ENCODE results near the gene SNRPF. TPM values are rescaled to one million over a fixed set of nuclear protein-coding genes. Genes with fewer than 3 reads are reported as not detected.
"Not testable (repeated sequence)": the region's sequence is repeated elsewhere in the genome, so short reads cannot be mapped to it uniquely, and the experiment has no call there.

The SNRPF gene
- polyA plus RNA-seq: 100 to 1,000 TPM in 1 of 2 donors, 10 to 100 TPM in 1; 43.4 to 100 TPM

DNA sequence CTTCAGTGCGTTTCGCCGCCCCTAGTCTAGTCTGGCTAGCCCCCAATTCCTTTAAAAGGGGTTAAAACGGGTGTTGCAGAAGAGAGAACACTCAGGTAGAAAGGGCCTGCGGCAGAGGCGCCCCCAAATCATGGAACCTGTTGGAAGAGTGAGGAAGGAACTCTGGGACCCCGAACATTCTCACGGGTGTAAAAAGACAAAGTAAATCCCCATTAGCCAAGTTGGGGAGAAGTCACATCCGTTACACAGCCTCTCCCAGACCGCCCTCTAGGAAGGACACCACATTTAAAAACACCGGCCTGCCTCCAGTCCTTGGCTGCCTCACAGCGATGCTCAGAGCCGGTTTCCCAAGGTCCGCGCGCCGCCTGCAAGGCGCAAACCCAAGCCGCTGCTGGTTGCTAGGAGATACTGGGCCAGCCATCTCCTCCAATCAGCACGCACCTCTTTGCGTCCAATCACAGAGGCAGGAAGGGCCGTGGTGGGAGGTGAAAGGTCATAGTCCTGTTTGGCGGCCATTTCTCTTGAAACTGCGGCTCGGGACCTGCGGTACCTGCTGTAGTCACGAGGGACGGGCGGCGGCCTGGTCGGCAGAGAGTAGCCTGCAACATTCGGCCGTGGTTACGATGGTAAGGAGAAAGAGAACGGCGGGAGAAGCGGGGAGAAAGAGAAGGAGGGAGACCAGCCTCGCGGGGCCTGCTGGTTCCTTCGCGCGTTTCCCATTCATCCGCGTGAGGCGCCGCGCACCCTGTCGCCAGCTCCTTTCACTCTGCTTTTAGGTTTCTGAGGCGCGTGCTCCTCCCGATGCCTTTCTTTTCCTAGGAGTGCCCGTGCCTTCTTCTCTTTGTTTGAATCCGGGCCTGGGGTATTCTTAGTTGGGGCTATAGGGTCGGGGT lies at the start of gene SNRPF:
TSS of gene SNRPF (plus strand) at position 502 of the 893 bp plus-strand sequence. CDS start at position 624, 122 bp downstream.
- Histone ChIP-seq H3K4me1 (ENCODE audit: control insufficient read depth in 2 of 2, insufficient read depth in 2 of 2, low read length in 1 of 2) (no peaks in the 10 kb centered on the region), H3K27me3 (ENCODE audit: control insufficient read depth in 1 of 2, insufficient read depth in 2 of 2, low read length in 2 of 2) (no peaks in the 10 kb centered on the region), H3K27ac (ENCODE audit: low read depth in 2 of 2, low read length in 1 of 2) (peak within 1 kb of the TSS; percentile 71 to 75), H3K4me3 (ENCODE audit: low read depth in 1 of 2, low read length in 2 of 2) (peak within 1 kb of the TSS; percentile 57 to 81), H3K9me3 (ENCODE audit: control insufficient read depth in 2 of 2, insufficient read depth in 1 of 2, low read depth in 1 of 2, low read length in 1 of 2) (no peaks in the 10 kb centered on the region), H3K36me3 (ENCODE audit: control insufficient read depth in 2 of 2, insufficient read depth in 2 of 2, low read length in 1 of 2) (peaks cover 2 to 4% of the 10 kb centered on the region in 2 donors)
- WGBS, 2 donors: 1% methylated on average over 54 of the region's 54 CpGs

DNA sequence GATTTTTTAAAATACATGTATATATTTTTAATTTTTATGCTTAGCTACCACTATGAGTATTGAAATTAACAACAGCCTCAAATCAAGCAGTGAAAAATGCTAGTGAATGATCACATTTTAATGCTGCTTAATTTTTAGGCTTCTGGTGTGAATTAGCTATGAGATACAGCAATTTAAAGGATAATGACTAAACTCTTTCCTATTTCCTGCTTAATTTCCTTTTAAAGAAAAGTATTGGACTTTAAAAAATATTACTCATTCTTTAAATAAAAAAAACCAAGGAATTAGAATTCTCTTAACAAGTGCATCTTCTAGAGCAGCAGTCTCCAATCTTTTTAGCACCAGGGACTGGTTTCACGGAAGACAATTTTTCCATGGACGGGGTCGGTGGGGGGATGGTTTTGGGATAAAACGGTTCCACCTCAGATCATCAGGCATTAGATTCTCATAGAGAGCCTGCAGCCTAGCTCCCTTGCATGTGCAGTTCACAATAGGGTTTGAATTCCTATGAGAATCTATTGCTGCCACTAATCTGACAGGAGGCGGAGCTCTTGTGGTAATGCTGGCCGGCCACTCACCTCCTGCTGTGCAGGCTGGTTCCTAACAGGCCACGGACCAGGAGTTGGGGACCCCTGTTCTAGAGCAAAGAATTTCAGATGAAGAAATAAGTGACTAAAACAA lies 49.6 kb upstream of the SNRPF start:
- Histone ChIP-seq H3K9me3 (ENCODE audit: control insufficient read depth in 2 of 2, insufficient read depth in 1 of 2, low read depth in 1 of 2, low read length in 1 of 2) (no peaks in the 10 kb centered on the region), H3K4me3 (ENCODE audit: low read depth in 1 of 2, low read length in 2 of 2) (no peak overlapping the region), H3K36me3 (ENCODE audit: control insufficient read depth in 2 of 2, insufficient read depth in 2 of 2, low read length in 1 of 2) (no peaks in the 10 kb centered on the region), H3K27me3 (ENCODE audit: control insufficient read depth in 1 of 2, insufficient read depth in 2 of 2, low read length in 2 of 2) (no peaks in the 10 kb centered on the region), H3K4me1 (ENCODE audit: control insufficient read depth in 2 of 2, insufficient read depth in 2 of 2, low read length in 1 of 2) (no peaks in the 10 kb centered on the region), H3K27ac (ENCODE audit: low read depth in 2 of 2, low read length in 1 of 2) (no peak overlapping the region)
- WGBS, 2 donors: 88 to 91% methylated on average over 7 of the region's 7 CpGs

DNA sequence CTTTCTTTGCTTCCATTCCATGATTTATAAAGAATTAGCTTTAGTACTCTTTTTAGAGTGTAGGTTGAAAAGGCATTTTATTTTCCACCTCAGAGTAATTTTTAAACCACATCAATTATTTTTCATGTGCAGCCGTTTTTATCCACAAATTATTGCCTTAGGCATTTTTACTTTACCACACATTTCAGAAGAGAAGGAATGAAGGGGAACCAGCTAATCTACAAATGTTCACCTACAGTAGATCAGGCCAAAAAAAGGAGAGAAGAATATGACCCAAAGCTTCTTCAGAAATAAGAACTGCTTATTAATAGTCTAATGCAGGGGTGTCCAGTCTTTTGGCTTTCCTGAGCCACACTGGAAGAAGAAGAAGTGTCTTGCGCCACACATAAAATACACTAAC lies 48.3 kb upstream of the SNRPF start:
- 60 to 73% methylated on average over 2 of the region's 2 CpGs for WGBS, 2 donors
- no peak overlapping the region for H3K4me3 ChIP-seq (ENCODE audit: low read depth in 1 of 2, low read length in 2 of 2)
- H3K9me3 ChIP-seq (ENCODE audit: control insufficient read depth in 2 of 2, insufficient read depth in 1 of 2, low read depth in 1 of 2, low read length in 1 of 2): no peaks in the 10 kb centered on the region
- no peaks in the 10 kb centered on the region for H3K36me3 ChIP-seq (ENCODE audit: control insufficient read depth in 2 of 2, insufficient read depth in 2 of 2, low read length in 1 of 2)
- no peaks in the 10 kb centered on the region for H3K27me3 ChIP-seq (ENCODE audit: control insufficient read depth in 1 of 2, insufficient read depth in 2 of 2, low read length in 2 of 2)
- H3K4me1 ChIP-seq (ENCODE audit: control insufficient read depth in 2 of 2, insufficient read depth in 2 of 2, low read length in 1 of 2): no peaks in the 10 kb centered on the region
- H3K27ac ChIP-seq (ENCODE audit: low read depth in 2 of 2, low read length in 1 of 2): no peak overlapping the region

DNA sequence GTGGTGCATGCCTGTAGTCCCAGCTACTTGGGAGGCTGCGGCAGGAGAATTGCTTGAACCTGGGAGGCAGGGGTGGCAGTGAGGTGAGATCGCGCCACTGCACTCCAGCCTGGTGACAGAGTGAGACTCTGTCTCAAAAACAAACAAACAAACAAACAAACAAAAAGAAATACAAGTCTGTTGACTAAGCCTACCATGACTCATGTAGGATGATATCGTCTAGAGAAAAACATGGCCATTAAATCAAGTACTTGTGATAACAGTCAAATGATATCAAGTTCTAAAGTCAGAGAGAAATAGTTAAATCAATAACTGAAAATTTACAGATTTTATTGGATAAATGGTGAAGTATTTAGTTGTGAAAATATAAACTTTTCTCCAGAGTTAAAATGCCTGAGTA lies 46.6 kb upstream of the SNRPF start:
- H3K27ac ChIP-seq (ENCODE audit: low read depth in 2 of 2, low read length in 1 of 2); H3K9me3 ChIP-seq (ENCODE audit: control insufficient read depth in 2 of 2, insufficient read depth in 1 of 2, low read depth in 1 of 2, low read length in 1 of 2); H3K4me1 ChIP-seq (ENCODE audit: control insufficient read depth in 2 of 2, insufficient read depth in 2 of 2, low read length in 1 of 2); H3K4me3 ChIP-seq (ENCODE audit: low read depth in 1 of 2, low read length in 2 of 2); H3K27me3 ChIP-seq (ENCODE audit: control insufficient read depth in 1 of 2, insufficient read depth in 2 of 2, low read length in 2 of 2); H3K36me3 ChIP-seq (ENCODE audit: control insufficient read depth in 2 of 2, insufficient read depth in 2 of 2, low read length in 1 of 2): not testable (repeated sequence)
- 89% methylated on average over 4 of the region's 4 CpGs for WGBS, 2 donors

DNA sequence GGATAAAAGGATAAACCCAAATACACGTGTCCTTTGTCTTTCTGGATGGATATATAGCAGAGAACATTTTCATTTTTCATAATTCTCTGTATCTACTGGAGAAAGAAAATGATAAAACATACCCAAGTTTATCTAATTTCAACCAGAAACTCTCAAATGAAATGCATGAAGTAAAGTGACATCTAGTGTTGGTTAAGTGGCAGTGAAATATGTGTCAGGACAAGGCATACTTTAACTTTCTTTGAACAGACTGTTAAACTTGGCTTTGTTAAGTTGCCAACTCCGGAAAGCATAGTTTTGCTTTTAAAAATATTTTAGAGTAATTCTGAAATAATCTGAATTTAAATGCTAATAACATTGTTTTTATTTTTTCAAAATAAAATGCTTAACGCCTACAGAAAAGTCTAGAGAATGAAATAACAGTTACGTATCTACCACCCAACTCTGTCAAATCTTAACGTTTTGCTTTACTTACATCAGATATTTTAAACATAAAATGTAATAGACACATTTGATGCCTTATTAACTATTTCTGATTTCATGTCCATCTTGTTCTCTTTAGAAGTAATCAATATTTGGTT lies 43.0 kb upstream of the SNRPF start:
- WGBS, 2 donors: 46 to 50% methylated on average over 5 of the region's 5 CpGs
- H3K27ac ChIP-seq (ENCODE audit: low read depth in 2 of 2, low read length in 1 of 2): no peak overlapping the region
- no peaks in the 10 kb centered on the region for H3K9me3 ChIP-seq (ENCODE audit: control insufficient read depth in 2 of 2, insufficient read depth in 1 of 2, low read depth in 1 of 2, low read length in 1 of 2)
- H3K4me1 ChIP-seq (ENCODE audit: control insufficient read depth in 2 of 2, insufficient read depth in 2 of 2, low read length in 1 of 2): no peaks in the 10 kb centered on the region
- no peaks in the 10 kb centered on the region for H3K36me3 ChIP-seq (ENCODE audit: control insufficient read depth in 2 of 2, insufficient read depth in 2 of 2, low read length in 1 of 2)
- no peaks in the 10 kb centered on the region for H3K27me3 ChIP-seq (ENCODE audit: control insufficient read depth in 1 of 2, insufficient read depth in 2 of 2, low read length in 2 of 2)
- no peak overlapping the region for H3K4me3 ChIP-seq (ENCODE audit: low read depth in 1 of 2, low read length in 2 of 2)

DNA sequence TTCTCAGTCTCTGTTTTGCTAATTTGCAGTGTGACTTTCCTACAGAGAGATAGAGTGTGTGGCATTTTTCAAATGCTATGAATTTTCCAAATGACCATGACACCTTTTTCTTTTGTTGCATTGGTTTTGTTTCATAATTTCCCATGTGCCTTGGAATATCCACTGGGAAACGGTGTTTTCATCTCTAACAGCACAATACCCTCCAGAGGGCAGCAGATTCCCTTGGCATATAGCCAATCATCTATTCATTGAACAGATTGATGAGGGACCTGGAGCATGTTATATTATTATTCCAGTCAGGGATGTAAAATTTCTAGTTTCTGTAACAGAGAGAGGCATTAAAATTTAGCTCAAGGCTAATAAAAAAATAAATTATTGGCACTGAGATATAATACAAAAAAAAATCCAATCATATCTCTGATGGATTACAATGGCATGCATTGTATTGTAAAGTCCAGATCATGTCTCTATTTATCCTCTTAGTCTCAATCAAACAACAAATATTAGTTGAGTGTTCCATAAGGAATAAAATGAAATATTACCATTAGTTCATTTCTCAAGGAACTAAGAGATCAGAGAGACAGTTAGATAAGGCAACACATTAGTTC lies 38.6 kb upstream of the SNRPF start:
- Histone ChIP-seq H3K4me1 (ENCODE audit: control insufficient read depth in 2 of 2, insufficient read depth in 2 of 2, low read length in 1 of 2) (no peaks in the 10 kb centered on the region), H3K27ac (ENCODE audit: low read depth in 2 of 2, low read length in 1 of 2) (no peak overlapping the region), H3K4me3 (ENCODE audit: low read depth in 1 of 2, low read length in 2 of 2) (no peak overlapping the region), H3K36me3 (ENCODE audit: control insufficient read depth in 2 of 2, insufficient read depth in 2 of 2, low read length in 1 of 2) (no peaks in the 10 kb centered on the region), H3K9me3 (ENCODE audit: control insufficient read depth in 2 of 2, insufficient read depth in 1 of 2, low read depth in 1 of 2, low read length in 1 of 2) (no peaks in the 10 kb centered on the region), H3K27me3 (ENCODE audit: control insufficient read depth in 1 of 2, insufficient read depth in 2 of 2, low read length in 2 of 2) (no peaks in the 10 kb centered on the region)
- WGBS, 2 donors: 0 to 3% methylated on average over 1 of the region's 1 CpG

DNA sequence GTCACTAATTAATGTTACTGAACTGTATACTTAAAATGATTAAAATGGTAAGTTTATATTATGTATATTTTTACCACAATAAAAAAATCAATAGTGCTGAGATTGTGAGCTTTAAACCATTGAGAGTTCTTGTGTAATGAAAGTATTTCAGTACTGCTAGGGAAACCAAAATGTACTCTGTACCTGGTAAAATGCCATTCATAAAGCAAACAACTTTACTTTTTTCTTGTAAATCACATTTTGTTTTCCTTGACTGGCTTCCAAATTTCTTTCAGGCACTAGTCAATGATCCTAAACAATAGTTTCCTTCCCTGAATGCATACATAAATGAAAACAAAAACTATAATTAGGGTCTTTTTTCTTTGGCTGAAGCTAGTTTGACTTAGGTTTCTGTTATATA lies 29.4 kb upstream of the SNRPF start:
- Histone ChIP-seq H3K4me3 (ENCODE audit: low read depth in 1 of 2, low read length in 2 of 2) (no peak overlapping the region), H3K4me1 (ENCODE audit: control insufficient read depth in 2 of 2, insufficient read depth in 2 of 2, low read length in 1 of 2) (no peaks in the 10 kb centered on the region), H3K36me3 (ENCODE audit: control insufficient read depth in 2 of 2, insufficient read depth in 2 of 2, low read length in 1 of 2) (no peaks in the 10 kb centered on the region), H3K27me3 (ENCODE audit: control insufficient read depth in 1 of 2, insufficient read depth in 2 of 2, low read length in 2 of 2) (no peaks in the 10 kb centered on the region), H3K9me3 (ENCODE audit: control insufficient read depth in 2 of 2, insufficient read depth in 1 of 2, low read depth in 1 of 2, low read length in 1 of 2) (no peaks in the 10 kb centered on the region), H3K27ac (ENCODE audit: low read depth in 2 of 2, low read length in 1 of 2) (no peak overlapping the region)

DNA sequence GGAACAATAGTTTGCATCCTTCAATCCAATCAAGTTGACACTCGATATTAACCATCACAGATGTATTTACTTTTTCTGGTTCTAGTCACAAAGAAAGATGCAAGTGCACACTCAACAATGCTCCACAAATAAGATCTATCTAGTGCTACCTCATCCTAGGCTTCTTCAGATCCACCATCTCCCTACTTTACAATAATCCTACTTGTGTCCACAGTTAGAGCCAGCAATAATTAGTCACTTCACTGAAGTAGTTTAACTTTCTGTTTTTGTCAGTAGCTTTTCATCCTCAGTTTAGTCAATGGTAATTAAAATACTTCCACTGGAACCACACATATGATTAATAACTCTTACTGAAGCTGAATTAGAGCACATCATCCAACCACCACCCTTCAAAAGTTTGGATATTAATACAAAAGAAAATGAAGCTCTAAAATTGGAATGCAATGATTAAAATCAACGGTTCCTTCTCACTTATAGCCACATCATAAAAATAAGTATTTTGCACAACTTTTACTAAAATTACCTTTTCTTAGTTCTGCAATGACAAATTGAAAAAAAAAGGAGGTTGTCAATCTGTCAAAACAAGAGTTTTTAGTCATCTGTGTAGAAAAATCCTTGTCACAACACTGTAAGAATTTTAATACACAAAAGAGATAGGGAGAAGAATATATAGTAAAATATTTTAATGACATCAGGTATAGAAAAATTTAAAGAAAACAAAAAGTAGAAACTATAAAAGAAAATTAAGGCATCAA lies 28.2 kb upstream of the SNRPF start:
- Histone ChIP-seq H3K36me3 (ENCODE audit: control insufficient read depth in 2 of 2, insufficient read depth in 2 of 2, low read length in 1 of 2) (no peaks in the 10 kb centered on the region), H3K27ac (ENCODE audit: low read depth in 2 of 2, low read length in 1 of 2) (no peak overlapping the region), H3K4me3 (ENCODE audit: low read depth in 1 of 2, low read length in 2 of 2) (no peak overlapping the region), H3K4me1 (ENCODE audit: control insufficient read depth in 2 of 2, insufficient read depth in 2 of 2, low read length in 1 of 2) (no peaks in the 10 kb centered on the region), H3K27me3 (ENCODE audit: control insufficient read depth in 1 of 2, insufficient read depth in 2 of 2, low read length in 2 of 2) (no peaks in the 10 kb centered on the region), H3K9me3 (ENCODE audit: control insufficient read depth in 2 of 2, insufficient read depth in 1 of 2, low read depth in 1 of 2, low read length in 1 of 2) (no peaks in the 10 kb centered on the region)
- WGBS, 2 donors: 61 to 70% methylated on average over 2 of the region's 2 CpGs

DNA sequence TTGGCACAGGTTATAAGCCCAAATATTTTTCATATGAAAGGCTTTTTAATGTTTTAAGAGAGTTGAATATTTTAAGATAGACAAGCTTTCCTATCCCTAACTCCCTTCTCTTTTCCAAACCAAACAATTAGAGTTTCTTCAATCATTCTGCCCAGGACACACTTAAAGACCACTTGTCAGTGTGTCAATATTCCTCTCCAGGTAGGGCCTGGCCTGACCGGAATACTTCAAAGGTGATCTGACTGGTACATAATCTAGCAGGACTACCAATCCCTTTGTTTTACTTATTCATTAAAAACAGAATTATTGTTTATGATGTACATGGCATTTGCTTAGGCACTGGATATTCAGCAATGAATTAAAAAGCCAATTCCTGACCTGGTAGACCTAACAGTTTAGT lies 24.2 kb upstream of the SNRPF start:
- Histone ChIP-seq H3K27me3 (ENCODE audit: control insufficient read depth in 1 of 2, insufficient read depth in 2 of 2, low read length in 2 of 2) (no peaks in the 10 kb centered on the region), H3K27ac (ENCODE audit: low read depth in 2 of 2, low read length in 1 of 2) (no peak overlapping the region), H3K4me1 (ENCODE audit: control insufficient read depth in 2 of 2, insufficient read depth in 2 of 2, low read length in 1 of 2) (peaks cover 0 to 5% of the 10 kb centered on the region in 2 donors), H3K36me3 (ENCODE audit: control insufficient read depth in 2 of 2, insufficient read depth in 2 of 2, low read length in 1 of 2) (no peaks in the 10 kb centered on the region), H3K9me3 (ENCODE audit: control insufficient read depth in 2 of 2, insufficient read depth in 1 of 2, low read depth in 1 of 2, low read length in 1 of 2) (no peaks in the 10 kb centered on the region), H3K4me3 (ENCODE audit: low read depth in 1 of 2, low read length in 2 of 2) (no peak overlapping the region)
- WGBS, 2 donors: 90 to 94% methylated on average over 1 of the region's 1 CpG

Measured in esophagus (tissue), 2 donors.